Activated naive CD8-positive, alpha-beta T cell treated with anti-CD3 and anti-CD28 coated beads for 36 hours (primary cell): ENCODE data around the gene CLDN34. TPM values are rescaled to one million over a fixed set of nuclear protein-coding genes. Genes with fewer than 3 reads are reported as not detected.
A peak's percentile ranks its signal among the peaks of the same experiment; 100 is the strongest.

Experiments used
- DNase-seq: peaks from one replicate; pipeline ENCODE4 v3.0.0; 2021
- H3K27ac Mint-ChIP-seq: one replicate; pipeline ENCODE4 v1.8.0; 2022; ENCODE audit warnings: mild to moderate bottlenecking, moderate library complexity, mixed read lengths
- H3K27me3 Mint-ChIP-seq: one replicate; pipeline ENCODE4 v1.8.0; 2022; ENCODE audit warnings: mild to moderate bottlenecking, mixed read lengths
- H3K36me3 Mint-ChIP-seq: one replicate; pipeline ENCODE4 v1.8.0; 2021; ENCODE audit warnings: mild to moderate bottlenecking, mixed read lengths
- H3K4me1 Mint-ChIP-seq: one replicate; pipeline ENCODE4 v1.8.0; 2021; ENCODE audit warnings: mixed read lengths
- H3K4me3 Mint-ChIP-seq: one replicate; pipeline ENCODE4 v1.8.0; 2022; ENCODE audit warnings: mild to moderate bottlenecking, moderate library complexity, mixed read lengths
- H3K9me3 Mint-ChIP-seq: one replicate; pipeline ENCODE4 v1.8.0; 2022; ENCODE audit warnings: mixed read lengths
- total RNA-seq, 2 experiments: library from RNA; stranded (reverse); gene quantifications; one replicate each; pipeline ENCODE4 v1.2.3, GENCODE V29; 2021

The CLDN34 gene, protein sequence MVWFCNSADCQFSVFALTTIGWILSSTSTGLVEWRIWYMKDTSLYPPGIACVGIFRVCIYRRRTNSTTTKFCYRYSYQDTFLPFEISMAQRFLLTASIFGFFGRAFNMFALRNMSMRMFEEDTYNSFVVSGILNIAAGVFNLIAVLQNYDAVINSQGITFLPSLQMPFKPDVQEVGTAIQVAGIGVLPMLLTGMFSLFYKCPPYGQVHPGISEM
- total RNA-seq: not detected

DNA sequence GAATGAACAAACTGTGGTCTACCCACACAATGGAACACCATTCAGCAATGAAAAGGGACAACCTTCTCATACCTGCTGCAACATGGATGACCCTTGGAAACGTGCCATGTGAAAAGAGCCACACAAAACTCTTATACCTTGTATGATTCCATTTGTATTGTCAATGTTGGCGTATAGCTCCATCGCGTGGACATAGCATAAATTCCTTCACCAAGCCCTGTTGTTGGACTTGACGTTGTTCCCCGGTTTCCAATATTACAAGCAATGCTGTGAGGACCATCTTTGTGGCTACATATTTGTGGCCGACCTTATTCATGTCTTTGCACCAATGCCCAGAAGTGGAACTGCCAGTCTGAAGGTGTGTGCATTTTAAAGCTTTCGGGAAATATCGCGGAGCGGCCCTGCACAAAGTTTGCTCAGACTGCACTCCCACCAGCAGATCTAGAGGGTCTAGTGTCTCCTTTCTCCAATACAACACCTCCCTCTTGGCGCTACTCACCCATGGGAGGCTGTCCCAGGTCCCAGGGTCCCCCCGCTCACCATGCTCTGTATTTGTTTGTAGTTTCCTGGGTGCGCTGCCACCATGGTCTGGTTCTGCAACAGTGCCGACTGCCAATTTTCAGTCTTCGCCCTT lies at the start of gene CLDN34:
TSS of gene CLDN34 (plus strand) at position 584 of the 634 bp plus-strand sequence. CDS start at position 584, 0 bp downstream.
- H3K9me3 Mint-ChIP-seq: no peaks in the 10 kb centered on the region
- H3K4me1 Mint-ChIP-seq: no peaks in the 10 kb centered on the region
- H3K36me3 Mint-ChIP-seq: no peaks in the 10 kb centered on the region
- no peak for DNase-seq
- no peak within 1 kb of the TSS for H3K4me3 Mint-ChIP-seq
- peaks cover 5% of the 10 kb centered on the region for H3K27me3 Mint-ChIP-seq
- no peak within 1 kb of the TSS for H3K27ac Mint-ChIP-seq

DNA sequence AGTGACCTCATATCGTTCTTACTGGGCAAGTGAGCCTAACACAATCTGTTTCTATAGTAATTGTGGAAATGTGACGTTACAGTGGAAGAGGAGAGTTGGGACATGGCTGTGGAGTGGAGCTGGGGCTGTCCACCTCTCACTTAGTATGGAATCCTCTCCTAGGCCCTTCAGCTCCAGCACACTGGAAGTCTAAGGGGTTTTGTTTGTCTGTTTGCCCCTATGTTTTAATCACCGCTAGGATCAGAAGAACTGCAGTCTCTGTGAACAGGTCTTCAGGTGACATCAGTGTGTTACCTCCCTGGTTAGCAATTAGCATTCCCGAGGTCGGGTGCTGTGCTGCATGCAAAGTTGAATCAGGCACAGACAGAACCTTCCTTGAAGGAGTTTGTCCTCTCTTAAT lies 49.3 kb upstream of the CLDN34 start:
- Mint-ChIP-seq H3K36me3 (no peaks in the 10 kb centered on the region), H3K4me3 (no peak overlapping the region), H3K27ac (no peak overlapping the region), H3K9me3 (no peaks in the 10 kb centered on the region), H3K27me3 (peaks cover 11% of the 10 kb centered on the region), H3K4me1 (no peaks in the 10 kb centered on the region)
- DNase-seq: no peak

GRCh38 chrX:9919632-9920172 lies 47.5 kb upstream of the CLDN34 start:
- Mint-ChIP-seq H3K36me3 (no peaks in the 10 kb centered on the region), H3K9me3 (no peaks in the 10 kb centered on the region), H3K27ac (no peak overlapping the region), H3K27me3 (peaks cover 4% of the 10 kb centered on the region), H3K4me1 (no peaks in the 10 kb centered on the region), H3K4me3 (no peak overlapping the region)
- no peak for DNase-seq

- Mint-ChIP-seq H3K4me3 (no peak overlapping the region), H3K27ac (no peak overlapping the region), H3K4me1 (no peaks in the 10 kb centered on the region), H3K36me3 (no peaks in the 10 kb centered on the region), H3K9me3 (no peaks in the 10 kb centered on the region), H3K27me3 (no peaks in the 10 kb centered on the region)
- no peak for DNase-seq
Observed at GRCh38 chrX:9921407-9921806, 45.8 kb upstream of the CLDN34 start.

DNA sequence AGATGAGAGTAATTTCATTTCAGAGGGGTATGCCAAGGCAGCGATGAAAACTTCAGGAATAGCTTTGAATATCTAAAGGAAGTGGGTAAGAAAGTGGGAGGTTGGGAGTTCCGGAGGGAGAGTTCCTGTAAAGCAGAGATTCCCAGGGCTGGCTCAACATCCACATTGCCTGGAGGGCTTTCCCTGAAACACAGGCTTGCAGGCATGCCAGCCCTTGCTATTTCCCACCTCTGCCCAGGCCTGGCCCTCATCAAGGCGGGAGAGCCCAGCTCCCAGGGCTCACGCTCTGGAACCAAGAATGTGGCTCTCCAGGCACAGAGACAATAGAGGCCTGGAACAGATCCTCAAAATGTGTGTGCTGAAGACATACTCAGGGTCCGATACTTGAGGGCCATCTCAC lies 43.8 kb upstream of the CLDN34 start:
- no peak overlapping the region for H3K27ac Mint-ChIP-seq
- no peaks in the 10 kb centered on the region for H3K9me3 Mint-ChIP-seq
- DNase-seq: no peak
- H3K36me3 Mint-ChIP-seq: no peaks in the 10 kb centered on the region
- no peaks in the 10 kb centered on the region for H3K27me3 Mint-ChIP-seq
- H3K4me1 Mint-ChIP-seq: no peaks in the 10 kb centered on the region
- no peak overlapping the region for H3K4me3 Mint-ChIP-seq

DNA sequence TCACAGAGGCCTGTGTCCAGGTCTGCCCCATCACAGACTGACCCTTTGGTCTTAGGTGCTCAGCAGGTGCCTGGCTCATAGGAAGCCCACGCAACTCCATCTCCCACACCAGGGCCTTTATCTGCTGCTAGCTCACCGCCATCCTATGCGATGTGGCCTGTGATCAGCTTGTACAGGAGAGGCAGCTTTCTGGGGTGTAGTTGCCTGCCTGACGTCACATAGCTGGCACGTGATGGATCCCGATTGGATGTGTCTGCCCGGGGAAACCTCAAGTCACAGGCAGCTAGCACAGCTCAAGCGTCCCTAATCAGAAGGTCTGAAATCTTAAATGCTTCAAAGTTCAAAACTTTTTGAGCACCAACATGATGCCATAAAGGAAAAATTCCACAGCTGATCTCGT lies 41.2 kb upstream of the CLDN34 start:
- no peak overlapping the region for H3K4me3 Mint-ChIP-seq
- DNase-seq: no peak
- H3K36me3 Mint-ChIP-seq: no peaks in the 10 kb centered on the region
- H3K9me3 Mint-ChIP-seq: no peaks in the 10 kb centered on the region
- no peaks in the 10 kb centered on the region for H3K27me3 Mint-ChIP-seq
- no peak overlapping the region for H3K27ac Mint-ChIP-seq
- H3K4me1 Mint-ChIP-seq: no peaks in the 10 kb centered on the region

DNA sequence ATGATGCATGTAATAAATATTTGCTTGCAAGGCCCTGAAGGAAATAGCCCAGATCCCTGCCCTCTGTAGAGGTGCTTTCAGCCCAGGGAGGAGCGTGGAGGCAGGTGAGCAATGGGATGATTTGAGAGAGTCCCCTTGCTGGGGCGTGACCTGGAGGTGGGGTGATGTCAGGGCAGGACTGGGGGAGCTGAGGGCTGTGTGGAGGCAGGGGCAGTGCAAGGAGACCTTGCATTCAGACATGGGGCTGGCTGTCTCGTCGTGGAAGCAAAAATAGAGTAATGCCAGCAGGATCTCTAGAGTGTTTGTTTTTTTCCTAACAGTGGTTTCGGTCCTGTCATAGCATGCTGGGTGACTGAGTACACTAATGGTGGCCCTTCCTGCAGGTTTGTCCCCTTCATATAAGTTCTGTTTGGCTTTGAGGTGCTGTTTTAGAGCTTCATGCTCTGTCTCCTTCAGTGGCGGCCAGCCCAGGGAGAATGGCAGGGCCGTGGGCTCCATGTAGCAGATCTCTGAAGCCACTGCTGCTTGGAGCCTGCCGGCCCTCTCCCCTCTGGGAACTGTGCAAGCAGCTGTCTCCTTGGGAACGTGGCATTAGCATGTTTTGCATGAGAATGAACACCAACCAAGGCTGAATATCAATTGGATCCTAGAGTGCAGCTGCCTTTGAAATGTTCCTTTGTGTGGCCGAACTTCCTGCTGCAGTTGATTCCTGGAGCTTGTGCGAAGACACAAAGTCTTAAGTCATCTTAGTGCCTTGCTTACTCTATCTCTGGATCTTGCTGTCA lies 39.3 kb upstream of the CLDN34 start:
- H3K9me3 Mint-ChIP-seq: no peaks in the 10 kb centered on the region
- H3K27ac Mint-ChIP-seq: no peak overlapping the region
- no peaks in the 10 kb centered on the region for H3K36me3 Mint-ChIP-seq
- H3K27me3 Mint-ChIP-seq: no peaks in the 10 kb centered on the region
- DNase-seq: no peak
- H3K4me1 Mint-ChIP-seq: no peaks in the 10 kb centered on the region
- no peak overlapping the region for H3K4me3 Mint-ChIP-seq

- Mint-ChIP-seq H3K4me1 (peaks cover 1% of the 10 kb centered on the region), H3K9me3 (no peaks in the 10 kb centered on the region), H3K27me3 (peaks cover 22% of the 10 kb centered on the region), H3K36me3 (no peaks in the 10 kb centered on the region), H3K4me3 (no peak overlapping the region), H3K27ac (no peak overlapping the region)
- DNase-seq: no peak
Observed at GRCh38 chrX:9935436-9935835, 31.7 kb upstream of the CLDN34 start.

GRCh38 chrX:9937761-9938160 lies 29.4 kb upstream of the CLDN34 start:
- Mint-ChIP-seq H3K9me3 (no peaks in the 10 kb centered on the region), H3K4me1 (peaks cover 13% of the 10 kb centered on the region), H3K27ac (no peak overlapping the region), H3K4me3 (no peak overlapping the region), H3K36me3 (no peaks in the 10 kb centered on the region), H3K27me3 (peaks cover 34% of the 10 kb centered on the region)
- DNase-seq: no peak

DNA sequence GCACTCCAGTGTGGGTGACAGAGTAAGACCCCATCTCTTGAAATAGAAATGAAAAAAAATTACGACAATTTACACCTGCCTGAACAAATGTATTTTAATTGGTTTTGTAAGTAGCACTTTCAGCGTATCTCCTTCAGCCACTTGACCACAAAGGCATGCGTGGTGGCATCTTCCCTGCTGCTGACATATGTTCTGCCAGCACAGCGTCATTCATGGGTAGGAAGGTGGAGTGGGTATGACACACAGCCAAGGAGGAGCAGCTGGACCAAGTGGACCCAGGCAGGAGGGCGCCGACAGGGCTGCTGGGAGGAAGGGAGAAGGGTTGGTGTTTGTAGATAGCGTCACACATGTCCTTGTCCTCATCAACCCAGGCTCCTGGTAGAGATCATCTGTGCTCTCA lies 28.6 kb upstream of the CLDN34 start:
- Mint-ChIP-seq H3K27ac (no peak overlapping the region), H3K9me3 (no peaks in the 10 kb centered on the region), H3K4me3 (no peak overlapping the region), H3K4me1 (peaks cover 18% of the 10 kb centered on the region), H3K27me3 (peaks cover 39% of the 10 kb centered on the region), H3K36me3 (no peaks in the 10 kb centered on the region)
- no peak for DNase-seq

DNA sequence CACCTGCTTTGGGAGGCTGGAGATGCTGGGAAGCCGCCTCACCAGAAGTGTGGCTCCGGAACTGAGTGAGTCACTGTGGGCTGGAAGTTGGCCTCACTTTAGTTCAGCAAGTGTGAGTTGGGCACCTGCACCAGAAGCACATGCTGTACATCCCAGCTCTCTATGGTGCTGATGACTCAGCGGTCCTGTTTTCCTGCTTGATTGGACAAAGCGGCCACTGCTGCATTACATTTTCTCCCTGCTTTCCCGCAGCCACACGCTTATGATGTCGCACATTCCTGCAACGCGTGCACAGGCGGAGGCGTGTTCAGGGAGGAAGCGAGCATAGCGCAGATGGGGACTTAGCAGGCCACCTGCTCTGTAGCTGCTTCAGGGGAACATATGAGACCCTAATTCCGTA lies 26.7 kb upstream of the CLDN34 start:
- peaks cover 18% of the 10 kb centered on the region for H3K4me1 Mint-ChIP-seq
- no peak for DNase-seq
- H3K36me3 Mint-ChIP-seq: no peaks in the 10 kb centered on the region
- no peak overlapping the region for H3K27ac Mint-ChIP-seq
- no peak overlapping the region for H3K4me3 Mint-ChIP-seq
- peaks cover 47% of the 10 kb centered on the region for H3K27me3 Mint-ChIP-seq
- H3K9me3 Mint-ChIP-seq: no peaks in the 10 kb centered on the region

GRCh38 chrX:9942086-9942485 lies 25.1 kb upstream of the CLDN34 start:
- Mint-ChIP-seq H3K27ac (peak overlapping the region; percentile 80), H3K4me1 (peaks cover 18% of the 10 kb centered on the region), H3K36me3 (no peaks in the 10 kb centered on the region), H3K4me3 (no peak overlapping the region), H3K9me3 (no peaks in the 10 kb centered on the region), H3K27me3 (peaks cover 51% of the 10 kb centered on the region)
- DNase-seq: peak; percentile 79

GRCh38 chrX:9943420-9943819 lies 23.7 kb upstream of the CLDN34 start:
- no peak overlapping the region for H3K4me3 Mint-ChIP-seq
- no peak overlapping the region for H3K27ac Mint-ChIP-seq
- peaks cover 57% of the 10 kb centered on the region for H3K27me3 Mint-ChIP-seq
- no peaks in the 10 kb centered on the region for H3K36me3 Mint-ChIP-seq
- H3K4me1 Mint-ChIP-seq: peaks cover 18% of the 10 kb centered on the region
- DNase-seq: no peak
- H3K9me3 Mint-ChIP-seq: no peaks in the 10 kb centered on the region

DNA sequence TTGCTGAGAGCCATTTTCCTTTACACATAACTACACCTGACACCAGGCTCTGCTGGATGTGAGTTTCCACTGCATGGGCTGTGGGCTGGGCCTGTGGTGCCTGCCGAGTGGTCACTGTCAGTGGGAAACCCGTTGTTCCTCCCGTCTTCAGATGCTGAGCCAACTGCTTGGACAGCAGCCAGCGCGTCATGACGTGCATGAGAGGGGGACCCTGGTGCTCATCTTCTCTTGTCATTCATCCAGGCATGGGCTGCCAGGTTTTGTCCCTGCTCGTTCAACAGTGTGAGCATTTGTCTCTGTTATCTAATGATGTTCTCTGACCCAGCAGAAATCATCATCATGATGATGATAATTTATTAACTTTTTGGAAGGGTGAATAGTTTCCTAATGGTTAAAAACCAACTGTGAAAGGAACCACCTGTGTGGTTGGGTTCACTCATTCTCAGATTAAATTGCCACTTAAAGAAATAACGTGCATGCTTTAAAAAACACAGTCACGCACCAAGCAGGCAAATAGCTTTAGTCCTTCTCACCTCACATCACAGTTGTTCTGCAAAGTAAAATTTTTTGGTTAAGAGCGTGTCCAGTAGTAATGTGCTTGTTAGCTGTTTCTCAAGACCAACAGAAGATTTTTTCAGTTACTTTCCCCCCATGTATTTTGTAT lies 19.9 kb upstream of the CLDN34 start:
- Mint-ChIP-seq H3K9me3 (peaks cover 1% of the 10 kb centered on the region), H3K4me3 (no peak overlapping the region), H3K4me1 (peaks cover 10% of the 10 kb centered on the region), H3K27ac (no peak overlapping the region), H3K27me3 (peaks cover 42% of the 10 kb centered on the region), H3K36me3 (peaks cover 2% of the 10 kb centered on the region)
- no peak for DNase-seq

GRCh38 chrX:9948406-9948805 lies 18.8 kb upstream of the CLDN34 start:
- Mint-ChIP-seq H3K27ac (no peak overlapping the region), H3K36me3 (peaks cover 2% of the 10 kb centered on the region), H3K4me3 (no peak overlapping the region), H3K27me3 (peaks cover 38% of the 10 kb centered on the region), H3K4me1 (peaks cover under 1% of the 10 kb centered on the region), H3K9me3 (peaks cover 1% of the 10 kb centered on the region)
- DNase-seq: no peak
